SK-N-SH treated with all-trans-retinoic acid at 6 μM for 48 hours (cell line): ENCODE results near the gene ZNF831.

ENCODE experiments used
- ATAC-seq: fragments of 200-7000 bp; cut with Tn5 transposase; 3 replicates; pipeline ENCODE4 v1.9.1; 2020; ENCODE audit warnings: mild to moderate bottlenecking, moderate library complexity
- ARNTL ChIP-seq: fragments of 450-650 bp; formaldehyde crosslinking; IDR thresholded peaks from 2 replicates; pipeline ENCODE4 v1.5.0; 2020; ENCODE audit warnings: low read depth, mild to moderate bottlenecking, moderate library complexity, borderline replicate concordance
- BACH2 ChIP-seq: fragments of 250-450 bp; sonication (Bioruptor Pico); IDR thresholded peaks from 2 replicates; pipeline ENCODE4 v1.9.0; 2021; ENCODE audit warnings: mild to moderate bottlenecking, borderline replicate concordance
- CSDC2 ChIP-seq: fragments of 250-450 bp; sonication (Bioruptor Pico); IDR thresholded peaks from 2 replicates; pipeline ENCODE4 v1.5.0; 2020; ENCODE audit warnings: mild to moderate bottlenecking, moderate library complexity
- ESRRG ChIP-seq: fragments of 250-450 bp; sonication (Bioruptor Pico); IDR thresholded peaks from 2 replicates; pipeline ENCODE4 v1.6.1; 2021; ENCODE audit warnings: mild to moderate bottlenecking
- GLIS3 ChIP-seq: fragments of 250-450 bp; sonication (Bioruptor Pico); IDR thresholded peaks from 2 replicates; pipeline ENCODE4 v1.5.0; 2020; ENCODE audit warnings: mild to moderate bottlenecking, moderate library complexity
- ISL1 ChIP-seq: fragments of 250-450 bp; sonication (Bioruptor Pico); IDR thresholded peaks from 2 replicates; pipeline ENCODE4 v2.1.2; 2022; ENCODE audit warnings: mild to moderate bottlenecking, moderate library complexity
- OSR1 ChIP-seq: fragments of 250-450 bp; sonication (Bioruptor Pico); IDR thresholded peaks from 2 replicates; pipeline ENCODE4 v1.8.0; 2022; ENCODE audit warnings: moderate library complexity, mild to moderate bottlenecking, inconsistent platforms
- PATZ1 ChIP-seq: fragments of 250-450 bp; sonication (Bioruptor Pico); IDR thresholded peaks from 2 replicates; pipeline ENCODE4 v1.8.0; 2020; ENCODE audit warnings: mild to moderate bottlenecking, moderate library complexity, borderline replicate concordance
- POU6F1 ChIP-seq: fragments of 250-450 bp; sonication (Bioruptor Pico); IDR thresholded peaks from 2 replicates; pipeline ENCODE4 v1.8.0; 2021; ENCODE audit warnings: low read depth, mild to moderate bottlenecking, moderate library complexity, borderline replicate concordance
- PPARA ChIP-seq: fragments of 250-450 bp; sonication (Bioruptor Pico); IDR thresholded peaks from 2 replicates; pipeline ENCODE4 v1.5.0; 2020; ENCODE audit warnings: mild to moderate bottlenecking, borderline replicate concordance
- RARB ChIP-seq: fragments of 250-450 bp; sonication (Bioruptor Pico); IDR thresholded peaks from 2 replicates; pipeline ENCODE4 v1.8.0; 2021; ENCODE audit warnings: mild to moderate bottlenecking, moderate library complexity
- SNAI2 ChIP-seq: fragments of 250-450 bp; sonication (Bioruptor Pico); IDR thresholded peaks from 2 replicates; pipeline ENCODE4 v1.5.0; 2020; ENCODE audit warnings: mild to moderate bottlenecking, moderate library complexity
- TCF4 ChIP-seq: fragments of 250-450 bp; sonication (Bioruptor Pico); IDR thresholded peaks from 2 replicates; pipeline ENCODE4 v1.8.0; 2021; ENCODE audit warnings: mild to moderate bottlenecking, moderate library complexity, borderline replicate concordance
- TOX ChIP-seq: fragments of 250-450 bp; sonication (Bioruptor Pico); IDR thresholded peaks from 2 replicates; pipeline ENCODE4 v1.8.0; 2021; ENCODE audit warnings: mild to moderate bottlenecking, moderate library complexity, borderline replicate concordance
- ZC3H10 ChIP-seq: fragments of 250-450 bp; sonication (Bioruptor Pico); IDR thresholded peaks from 2 replicates; pipeline ENCODE4 v1.5.1; 2021; ENCODE audit warnings: mild to moderate bottlenecking, moderate library complexity
- ZFP3 ChIP-seq: fragments of 250-450 bp; sonication (Bioruptor Pico); IDR thresholded peaks from 2 replicates; pipeline ENCODE4 v1.5.0; 2020; ENCODE audit warnings: mild to moderate bottlenecking, moderate library complexity
- ZFP30 ChIP-seq: fragments of 450-650 bp; formaldehyde crosslinking; IDR thresholded peaks from 2 replicates; pipeline ENCODE4 v1.5.0; 2022; ENCODE audit warnings: mild to moderate bottlenecking, moderate library complexity
- ZNF565 ChIP-seq: fragments of 450-650 bp; formaldehyde crosslinking; conservative IDR thresholded peaks from 2 replicates; pipeline ENCODE4 v1.5.0; 2020; ENCODE audit warnings: low read depth, mild to moderate bottlenecking, moderate library complexity
- ZNF70 ChIP-seq: fragments of 450-650 bp; formaldehyde crosslinking; IDR thresholded peaks from 2 replicates; pipeline ENCODE4 v1.5.0; 2020; ENCODE audit warnings: mild to moderate bottlenecking, moderate library complexity
- ZNF8 ChIP-seq: fragments of 450-650 bp; formaldehyde crosslinking; IDR thresholded peaks from 2 replicates; pipeline ENCODE4 v1.5.0; 2020; ENCODE audit warnings: mild to moderate bottlenecking, moderate library complexity
- TF ChIP-seq, protein P1 (sequence below): fragments of 250-450 bp; sonication (Bioruptor Pico); IDR thresholded peaks from 2 replicates; pipeline ENCODE4 v1.5.1; 2021; ENCODE audit warnings: mild to moderate bottlenecking, moderate library complexity
- TF ChIP-seq, protein P2 (sequence below): fragments of 250-450 bp; sonication (Bioruptor Pico); IDR thresholded peaks from 2 replicates; pipeline ENCODE4 v1.5.0; 2020; ENCODE audit warnings: mild to moderate bottlenecking, moderate library complexity
- TF ChIP-seq, protein P3 (sequence below): fragments of 250-450 bp; sonication (Bioruptor Pico); IDR thresholded peaks from 2 replicates; pipeline ENCODE4 v1.5.1; 2020; ENCODE audit warnings: low read depth, mild to moderate bottlenecking, moderate library complexity

Gene ZNF831

GRCh38 chr20:59207235-59207634 lies 43.6 kb downstream of the ZNF831 start (continued):
- TF ChIP-seq POU6F1 (CRISPR knock-in tag), result no peak
- no peak for TF ChIP-seq BACH2 (CRISPR knock-in tag)

- peak; percentile 55; the same call in 2 of the 3 replicates for ATAC-seq
These were observed 44.2 kb downstream of the ZNF831 start for GRCh38 chr20:59207742-59208357.

DNA sequence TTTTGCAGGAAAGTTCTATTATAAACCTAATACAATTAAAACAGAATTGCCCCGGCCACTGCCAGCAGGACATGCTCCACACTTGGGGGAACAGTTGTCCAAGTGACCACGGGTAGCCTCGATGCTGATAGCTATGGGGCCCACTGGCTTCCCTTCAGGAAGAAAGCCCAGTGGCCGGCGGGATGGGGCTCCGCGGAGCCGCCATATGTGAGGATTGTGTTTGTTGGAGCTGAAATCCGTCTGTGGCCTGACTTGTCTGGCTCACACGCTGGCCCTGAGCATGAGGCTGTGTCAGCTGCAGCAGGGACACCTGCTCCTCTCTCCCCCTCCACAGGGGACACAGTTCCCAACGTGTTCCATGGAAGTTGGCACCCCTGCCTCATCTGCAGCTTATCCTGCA lies 46.6 kb downstream of the ZNF831 start:
- ATAC-seq, result no peak
- no peak for TF ChIP-seq ZNF70
- no peak for TF ChIP-seq ZNF8 (CRISPR knock-in tag)
- TF ChIP-seq BACH2 (CRISPR knock-in tag), result no peak
- TF ChIP-seq POU6F1 (CRISPR knock-in tag), result no peak
- TF ChIP-seq ZNF565, result no peak
- no peak for TF ChIP-seq SNAI2
- TF ChIP-seq ISL1 (CRISPR knock-in tag), result no peak
- no peak for TF ChIP-seq ESRRG (CRISPR knock-in tag)
- TF ChIP-seq OSR1 (CRISPR knock-in tag), result no peak
- TF ChIP-seq CSDC2, result no peak
- TF ChIP-seq ZC3H10 (CRISPR knock-in tag), result no peak
- no peak for TF ChIP-seq TOX (CRISPR knock-in tag)
- TF ChIP-seq PPARA, result no peak
- TF ChIP-seq ARNTL (CRISPR knock-in tag), result no peak
- TF ChIP-seq ZFP3 (CRISPR knock-in tag), result no peak
- no peak for TF ChIP-seq PATZ1 (CRISPR knock-in tag)
- TF ChIP-seq ZFP30, result no peak
- TF ChIP-seq GLIS3 (CRISPR knock-in tag), result no peak
- TF ChIP-seq TCF4, result no peak
- no peak for TF ChIP-seq RARB (CRISPR knock-in tag)

More at GRCh38 chr20:59207742-59208357, 44.2 kb downstream of the ZNF831 start:
- no peak for TF ChIP-seq ZNF565
- TF ChIP-seq, protein P1, sequence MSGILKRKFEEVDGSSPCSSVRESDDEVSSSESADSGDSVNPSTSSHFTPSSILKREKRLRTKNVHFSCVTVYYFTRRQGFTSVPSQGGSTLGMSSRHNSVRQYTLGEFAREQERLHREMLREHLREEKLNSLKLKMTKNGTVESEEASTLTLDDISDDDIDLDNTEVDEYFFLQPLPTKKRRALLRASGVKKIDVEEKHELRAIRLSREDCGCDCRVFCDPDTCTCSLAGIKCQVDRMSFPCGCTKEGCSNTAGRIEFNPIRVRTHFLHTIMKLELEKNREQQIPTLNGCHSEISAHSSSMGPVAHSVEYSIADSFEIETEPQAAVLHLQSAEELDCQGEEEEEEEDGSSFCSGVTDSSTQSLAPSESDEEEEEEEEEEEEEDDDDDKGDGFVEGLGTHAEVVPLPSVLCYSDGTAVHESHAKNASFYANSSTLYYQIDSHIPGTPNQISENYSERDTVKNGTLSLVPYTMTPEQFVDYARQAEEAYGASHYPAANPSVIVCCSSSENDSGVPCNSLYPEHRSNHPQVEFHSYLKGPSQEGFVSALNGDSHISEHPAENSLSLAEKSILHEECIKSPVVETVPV (CRISPR knock-in tag), result no peak
- no peak for TF ChIP-seq BACH2 (CRISPR knock-in tag)
- TF ChIP-seq PPARA, result no peak
- TF ChIP-seq ZFP30, result no peak
- no peak for TF ChIP-seq TCF4
- TF ChIP-seq, protein P2, sequence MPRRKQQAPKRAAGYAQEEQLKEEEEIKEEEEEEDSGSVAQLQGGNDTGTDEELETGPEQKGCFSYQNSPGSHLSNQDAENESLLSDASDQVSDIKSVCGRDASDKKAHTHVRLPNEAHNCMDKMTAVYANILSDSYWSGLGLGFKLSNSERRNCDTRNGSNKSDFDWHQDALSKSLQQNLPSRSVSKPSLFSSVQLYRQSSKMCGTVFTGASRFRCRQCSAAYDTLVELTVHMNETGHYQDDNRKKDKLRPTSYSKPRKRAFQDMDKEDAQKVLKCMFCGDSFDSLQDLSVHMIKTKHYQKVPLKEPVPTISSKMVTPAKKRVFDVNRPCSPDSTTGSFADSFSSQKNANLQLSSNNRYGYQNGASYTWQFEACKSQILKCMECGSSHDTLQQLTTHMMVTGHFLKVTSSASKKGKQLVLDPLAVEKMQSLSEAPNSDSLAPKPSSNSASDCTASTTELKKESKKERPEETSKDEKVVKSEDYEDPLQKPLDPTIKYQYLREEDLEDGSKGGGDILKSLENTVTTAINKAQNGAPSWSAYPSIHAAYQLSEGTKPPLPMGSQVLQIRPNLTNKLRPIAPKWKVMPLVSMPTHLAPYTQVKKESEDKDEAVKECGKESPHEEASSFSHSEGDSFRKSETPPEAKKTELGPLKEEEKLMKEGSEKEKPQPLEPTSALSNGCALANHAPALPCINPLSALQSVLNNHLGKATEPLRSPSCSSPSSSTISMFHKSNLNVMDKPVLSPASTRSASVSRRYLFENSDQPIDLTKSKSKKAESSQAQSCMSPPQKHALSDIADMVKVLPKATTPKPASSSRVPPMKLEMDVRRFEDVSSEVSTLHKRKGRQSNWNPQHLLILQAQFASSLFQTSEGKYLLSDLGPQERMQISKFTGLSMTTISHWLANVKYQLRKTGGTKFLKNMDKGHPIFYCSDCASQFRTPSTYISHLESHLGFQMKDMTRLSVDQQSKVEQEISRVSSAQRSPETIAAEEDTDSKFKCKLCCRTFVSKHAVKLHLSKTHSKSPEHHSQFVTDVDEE, result no peak
- TF ChIP-seq, protein P3, sequence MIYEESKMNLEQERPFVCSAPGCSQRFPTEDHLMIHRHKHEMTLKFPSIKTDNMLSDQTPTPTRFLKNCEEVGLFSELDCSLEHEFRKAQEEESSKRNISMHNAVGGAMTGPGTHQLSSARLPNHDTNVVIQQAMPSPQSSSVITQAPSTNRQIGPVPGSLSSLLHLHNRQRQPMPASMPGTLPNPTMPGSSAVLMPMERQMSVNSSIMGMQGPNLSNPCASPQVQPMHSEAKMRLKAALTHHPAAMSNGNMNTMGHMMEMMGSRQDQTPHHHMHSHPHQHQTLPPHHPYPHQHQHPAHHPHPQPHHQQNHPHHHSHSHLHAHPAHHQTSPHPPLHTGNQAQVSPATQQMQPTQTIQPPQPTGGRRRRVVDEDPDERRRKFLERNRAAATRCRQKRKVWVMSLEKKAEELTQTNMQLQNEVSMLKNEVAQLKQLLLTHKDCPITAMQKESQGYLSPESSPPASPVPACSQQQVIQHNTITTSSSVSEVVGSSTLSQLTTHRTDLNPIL (CRISPR knock-in tag), result no peak
- TF ChIP-seq OSR1 (CRISPR knock-in tag), result no peak
